Endothelial cell of umbilical vein (primary cell): ENCODE results near the gene RAB35.

Source experiments
- EZH2 ChIP-seq: IDR thresholded peaks from 2 replicates; pipeline ENCODE4 v1.6.1; 2012; ENCODE audit warnings: borderline replicate concordance, low read depth, mild to moderate bottlenecking, moderate library complexity, low read length, inconsistent platforms; ENCODE audit not compliant: severe bottlenecking
- FOS ChIP-seq: IDR thresholded peaks from 2 replicates; pipeline ENCODE4 v1.6.1; 2011; ENCODE audit warnings: mild to moderate bottlenecking, low read length, moderate library complexity, borderline replicate concordance; ENCODE audit not compliant: insufficient read depth
- POLR2A ChIP-seq: IDR thresholded peaks from 2 replicates; pipeline ENCODE4 v1.6.1; 2012; ENCODE audit warnings: low read depth, mild to moderate bottlenecking, control low read depth, low read length
- TF ChIP-seq, protein P1 (sequence below): IDR thresholded peaks from 2 replicates; pipeline ENCODE4 v1.6.1; 2011; ENCODE audit not compliant: insufficient read depth, insufficient read length
- TF ChIP-seq, protein P2 (sequence below), 2 donors: IDR thresholded peaks; 1 replicate in 1 of 2; 2 replicates in 1 of 2; pipeline ENCODE4 v1.5.1; 2011; ENCODE audit warnings: low read length in 2 of 2, mild to moderate bottlenecking in 2 of 2, moderate library complexity in 2 of 2, control low read depth in 1 of 2, inconsistent platforms in 1 of 2, low read depth in 1 of 2; ENCODE audit not compliant: insufficient read depth in 1 of 2; ENCODE audit errors: extremely low read depth in 1 of 2

GRCh38 chr12:120125029-120125428, 8.5 kb upstream of the RAB35 start:
- TF ChIP-seq EZH2 (no peak), POLR2A (no peak), FOS (no peak)
- TF ChIP-seq, protein P1, sequence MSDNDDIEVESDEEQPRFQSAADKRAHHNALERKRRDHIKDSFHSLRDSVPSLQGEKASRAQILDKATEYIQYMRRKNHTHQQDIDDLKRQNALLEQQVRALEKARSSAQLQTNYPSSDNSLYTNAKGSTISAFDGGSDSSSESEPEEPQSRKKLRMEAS = no peak
- TF ChIP-seq, protein P2, sequence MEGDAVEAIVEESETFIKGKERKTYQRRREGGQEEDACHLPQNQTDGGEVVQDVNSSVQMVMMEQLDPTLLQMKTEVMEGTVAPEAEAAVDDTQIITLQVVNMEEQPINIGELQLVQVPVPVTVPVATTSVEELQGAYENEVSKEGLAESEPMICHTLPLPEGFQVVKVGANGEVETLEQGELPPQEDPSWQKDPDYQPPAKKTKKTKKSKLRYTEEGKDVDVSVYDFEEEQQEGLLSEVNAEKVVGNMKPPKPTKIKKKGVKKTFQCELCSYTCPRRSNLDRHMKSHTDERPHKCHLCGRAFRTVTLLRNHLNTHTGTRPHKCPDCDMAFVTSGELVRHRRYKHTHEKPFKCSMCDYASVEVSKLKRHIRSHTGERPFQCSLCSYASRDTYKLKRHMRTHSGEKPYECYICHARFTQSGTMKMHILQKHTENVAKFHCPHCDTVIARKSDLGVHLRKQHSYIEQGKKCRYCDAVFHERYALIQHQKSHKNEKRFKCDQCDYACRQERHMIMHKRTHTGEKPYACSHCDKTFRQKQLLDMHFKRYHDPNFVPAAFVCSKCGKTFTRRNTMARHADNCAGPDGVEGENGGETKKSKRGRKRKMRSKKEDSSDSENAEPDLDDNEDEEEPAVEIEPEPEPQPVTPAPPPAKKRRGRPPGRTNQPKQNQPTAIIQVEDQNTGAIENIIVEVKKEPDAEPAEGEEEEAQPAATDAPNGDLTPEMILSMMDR (IDR thresholded peaks at IDR 0.05; ENCODE audit: extremely low read depth in 1 of 2, insufficient read depth in 1 of 2, low read depth in 1 of 2, low read length in 2 of 2) = no peak
